Vagina (tissue), 2 donors: Measurements from ENCODE around the gene GSK3A. TPM values are rescaled to one million over a fixed set of nuclear protein-coding genes. Genes with fewer than 3 reads are reported as not detected.

Source experiments
- DNase-seq, 2 donors: peaks; one replicate each; pipeline ENCODE4 v3.0.0-alpha.2; 2017; ENCODE audit errors: extremely low spot score in 2 of 2
- H3K27ac ChIP-seq: fragments of 200-600 bp; sonication (generic); one replicate; pipeline ENCODE4 v1.5.1; 2019
- H3K27me3 ChIP-seq: fragments of 200-600 bp; sonication (generic); one replicate; pipeline ENCODE4 v1.5.1; 2019
- H3K36me3 ChIP-seq, 2 donors: fragments of 200-600 bp; sonication (generic); one replicate each; pipeline ENCODE4 v1.5.1; 2017 to 2019
- H3K4me1 ChIP-seq: fragments of 200-600 bp; sonication (generic); one replicate; pipeline ENCODE4 v1.5.1; 2019
- H3K4me3 ChIP-seq, 2 donors: fragments of 200-600 bp; sonication (generic); 1 replicate in 1 of 2; 2 replicates in 1 of 2; pipeline ENCODE4 v1.5.1; 2016 to 2019
- H3K9me3 ChIP-seq: fragments of 200-600 bp; sonication (generic); one replicate; pipeline ENCODE4 v1.5.1; 2019
- CTCF ChIP-seq, 3 experiments: fragments of 450-650 bp in 2 of 3; fragments of 200-600 bp in 1 of 3; sonication (generic) in 1 of 3; IDR thresholded peaks; one replicate each; pipeline ENCODE4 v1.5.1; 2017 to 2019; ENCODE audit warnings: antibody characterized with exemption in 3 of 3, mild to moderate bottlenecking in 2 of 3, moderate library complexity in 2 of 3
- POLR2A ChIP-seq, 2 donors: fragments of 450-650 bp; IDR thresholded peaks; one replicate each; pipeline ENCODE4 v1.6.1; 2017; ENCODE audit warnings: antibody characterized with exemption in 2 of 2, mild to moderate bottlenecking in 2 of 2, moderate library complexity in 2 of 2
- POLR2AphosphoS5 ChIP-seq, 2 donors: sonication (generic); formaldehyde crosslinking; IDR thresholded peaks; one replicate each; pipeline ENCODE4 v1.9.0; 2017; ENCODE audit warnings: antibody characterized with exemption in 2 of 2, mild to moderate bottlenecking in 2 of 2, low read depth in 1 of 2; ENCODE audit not compliant: insufficient read depth in 1 of 2
- intact Hi-C: fragments of 100-400 bp; cut with DNase I; formaldehyde crosslinking; loops from one replicate; pipeline ENCODE4 v1.15.1; 2023
- total RNA-seq: library from RNA; depleted of rRNA; stranded (reverse); fragments of >200 nt; gene quantifications from one replicate; pipeline ENCODE4 v1.2.3, GENCODE V29; 2016

Gene GSK3A
- total RNA-seq, 1 donor from 2014 or later = 21.1 TPM

- Histone ChIP-seq H3K4me3 (no peak overlapping the region), H3K9me3 (no peaks in the 10 kb centered on the region), H3K4me1 (peaks cover 21% of the 10 kb centered on the region), H3K27me3 (no peaks in the 10 kb centered on the region), H3K36me3 (peaks cover 0 to 44% of the 10 kb centered on the region in 2 donors), H3K27ac (no peak overlapping the region)
- TF ChIP-seq CTCF (IDR thresholded peaks at IDR 0.05) (no peak), POLR2AphosphoS5 (IDR thresholded peaks at IDR 0.05; ENCODE audit: insufficient read depth in 1 of 2, low read depth in 1 of 2) (no peak), POLR2A (IDR thresholded peaks at IDR 0.05) (no peak)
- no peak for DNase-seq
- intact Hi-C loops = no loop called here
Observed at GRCh38 chr19:42225718-42226292, 16.6 kb downstream of the GSK3A start.

DNA sequence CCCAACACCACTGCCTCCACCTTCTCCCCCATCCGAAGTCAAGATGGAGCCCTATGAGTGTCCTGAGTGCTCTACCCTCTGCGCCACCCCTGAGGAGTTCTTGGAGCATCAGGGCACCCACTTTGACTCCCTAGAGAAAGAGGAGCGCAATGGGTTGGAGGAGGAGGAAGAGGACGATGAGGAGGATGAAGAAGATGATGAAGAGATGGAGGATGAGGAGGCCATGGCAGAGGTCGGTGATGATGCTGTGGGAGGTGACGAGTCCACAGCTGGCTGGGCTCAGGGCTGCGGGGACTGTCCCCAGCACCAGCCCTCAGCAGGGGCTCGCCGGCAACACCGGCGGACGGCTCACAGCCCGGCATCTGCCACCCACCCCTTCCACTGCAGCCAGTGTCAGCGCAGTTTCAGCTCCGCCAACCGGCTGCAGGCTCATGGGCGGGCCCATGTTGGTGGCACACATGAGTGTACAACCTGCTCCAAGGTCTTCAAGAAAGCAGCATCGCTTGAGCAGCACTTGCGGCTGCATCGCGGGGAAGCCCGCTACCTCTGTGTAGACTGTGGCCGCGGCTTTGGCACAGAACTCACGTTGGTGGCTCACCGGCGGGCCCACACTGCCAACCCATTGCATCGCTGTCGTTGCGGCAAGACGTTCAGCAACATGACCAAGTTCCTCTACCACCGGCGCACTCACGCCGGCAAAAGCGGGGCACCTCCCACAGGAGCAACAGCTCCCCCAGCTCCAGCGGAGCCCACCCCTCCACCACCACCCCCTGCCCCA, 17.3 kb downstream of the GSK3A start:
- intact Hi-C loops = no loop called here
- Histone ChIP-seq H3K4me1 (peaks cover 25% of the 10 kb centered on the region), H3K36me3 (peaks cover 0 to 40% of the 10 kb centered on the region in 2 donors)

DNA sequence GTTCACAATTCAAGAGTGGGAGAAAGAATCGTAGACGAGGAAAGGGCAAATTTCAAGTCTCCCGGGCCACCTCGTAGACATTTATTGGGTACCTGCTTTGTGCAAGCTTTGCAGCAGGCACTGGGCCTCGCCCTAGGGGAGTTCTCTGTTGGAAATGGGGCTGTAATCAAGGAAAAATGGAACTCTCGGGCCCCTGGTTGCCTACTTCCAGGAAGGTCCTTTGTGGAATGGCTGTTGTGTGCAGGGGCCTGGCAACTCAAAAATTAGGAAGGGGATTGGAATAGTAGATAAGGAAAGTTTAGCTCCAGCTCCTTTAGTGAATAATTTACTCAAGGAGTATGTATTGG, 21.7 kb downstream of the GSK3A start:
- no peaks in the 10 kb centered on the region for H3K27me3 ChIP-seq
- peak overlapping the region; percentile 90 for H3K27ac ChIP-seq
- peak overlapping the region; percentile 77 to 93 for H3K4me3 ChIP-seq
- DNase-seq = no peak
- H3K36me3 ChIP-seq = peaks cover 0 to 17% of the 10 kb centered on the region in 2 donors
- intact Hi-C loops = no loop called here
- peaks cover 58% of the 10 kb centered on the region for H3K4me1 ChIP-seq
- H3K9me3 ChIP-seq = no peaks in the 10 kb centered on the region
- no peak for TF ChIP-seq CTCF (IDR thresholded peaks at IDR 0.05)
- TF ChIP-seq POLR2AphosphoS5 (IDR thresholded peaks at IDR 0.05; ENCODE audit: insufficient read depth in 1 of 2, low read depth in 1 of 2) = no peak
- no peak for TF ChIP-seq POLR2A (IDR thresholded peaks at IDR 0.05)

More for the DNA sequence above, 17.3 kb downstream of the GSK3A start:
- Histone ChIP-seq H3K27me3 (no peaks in the 10 kb centered on the region), H3K27ac (no peak overlapping the region), H3K9me3 (no peaks in the 10 kb centered on the region), H3K4me3 (no peak overlapping the region)
- DNase-seq = no peak
- TF ChIP-seq CTCF (IDR thresholded peaks at IDR 0.05) (no peak), POLR2A (IDR thresholded peaks at IDR 0.05) (no peak), POLR2AphosphoS5 (IDR thresholded peaks at IDR 0.05; ENCODE audit: insufficient read depth in 1 of 2, low read depth in 1 of 2) (no peak)

DNA sequence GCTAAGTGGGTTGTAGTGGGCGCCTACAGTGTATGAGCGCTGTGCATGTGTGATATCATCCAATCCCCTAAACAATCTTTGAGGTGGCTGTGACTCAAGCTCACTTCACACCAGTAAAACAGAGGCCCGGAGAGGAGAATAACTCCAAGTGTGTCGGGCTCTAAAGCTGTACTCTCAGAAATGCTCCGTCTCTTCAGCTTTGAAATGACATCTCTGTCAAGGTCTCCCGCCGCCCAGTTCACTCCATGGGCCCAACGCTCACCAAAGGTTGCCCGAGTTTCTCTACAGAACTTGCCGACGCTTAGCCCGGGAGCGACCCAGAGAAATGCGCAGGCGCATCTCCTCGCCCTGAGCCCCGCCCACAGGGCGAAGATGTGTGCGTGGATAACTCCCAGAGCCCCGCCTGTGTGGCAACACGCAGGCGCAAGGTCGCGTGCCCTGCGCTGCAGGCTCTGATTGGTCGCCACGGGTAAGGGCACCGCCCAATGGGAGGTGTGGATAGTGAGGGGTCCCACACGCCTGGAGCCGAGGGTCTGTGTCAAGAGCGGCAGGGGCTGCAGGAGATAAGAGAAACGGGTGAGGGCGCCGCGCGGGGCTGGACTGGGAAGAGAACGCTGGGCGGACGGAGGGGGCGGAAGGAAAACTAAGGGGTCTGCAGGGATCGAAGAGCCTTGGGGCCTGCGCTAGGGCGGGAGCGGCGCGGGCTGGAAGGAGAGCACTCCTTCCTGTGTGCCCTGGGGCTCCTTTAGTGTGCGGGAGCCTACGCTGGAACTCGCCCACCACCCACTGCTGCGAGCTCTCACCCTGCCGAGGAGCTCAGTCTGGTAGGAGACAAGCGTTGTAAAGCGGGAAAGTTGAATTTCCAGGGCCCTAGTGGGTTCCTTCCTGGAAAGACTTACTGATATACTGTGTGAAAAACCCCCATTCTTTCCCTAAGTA, 22.3 kb downstream of the GSK3A start, which contains the start of gene ZNF526:
ZNF526 (plus strand) TSS at position 501 of the 939 bp plus-strand sequence. CDS start 4,092 bp downstream, outside the sequence.
- TF ChIP-seq CTCF (IDR thresholded peaks at IDR 0.05) (peak in 1 of 3 experiments; percentile 5), POLR2AphosphoS5 (IDR thresholded peaks at IDR 0.05; ENCODE audit: insufficient read depth in 1 of 2, low read depth in 1 of 2) (peak; percentile 97 to 100), POLR2A (IDR thresholded peaks at IDR 0.05) (peak in 1 of 2 donors; percentile 76)
- H3K27ac ChIP-seq = peak within 1 kb of the TSS; percentile 90
- no peaks in the 10 kb centered on the region for H3K27me3 ChIP-seq
- H3K9me3 ChIP-seq = no peaks in the 10 kb centered on the region
- H3K4me3 ChIP-seq = peak within 1 kb of the TSS; percentile 77 to 93
- H3K4me1 ChIP-seq = peaks cover 65% of the 10 kb centered on the region
- peaks cover 0 to 13% of the 10 kb centered on the region in 2 donors for H3K36me3 ChIP-seq
- peak in 1 of 2 donors; percentile 98 for DNase-seq
- intact Hi-C loops = loop anchor here (2.0 kb wide), 1 partner anchor 19 kb away; no protein-coding TSS in a partner anchor
